Stimulated activated CD4-positive, alpha-beta T cell treated with anti-CD3 and anti-CD28 coated beads, Interleukin-12 subunit alpha, Interleukin-12 subunit beta, amount 100 ng/mL, for 48 hours (primary cell): ENCODE data around the gene C2CD3.
"Not testable (repeated sequence)": the region's sequence is repeated elsewhere in the genome, so short reads cannot be mapped to it uniquely, and the experiment has no call there.

Experiments used
- DNase-seq, 3 donors: peaks; one replicate each; pipeline ENCODE4 v3.0.0-alpha.2; 2020; ENCODE audit warnings: low read depth in 2 of 3, low spot score in 1 of 3

The C2CD3 gene

DNA sequence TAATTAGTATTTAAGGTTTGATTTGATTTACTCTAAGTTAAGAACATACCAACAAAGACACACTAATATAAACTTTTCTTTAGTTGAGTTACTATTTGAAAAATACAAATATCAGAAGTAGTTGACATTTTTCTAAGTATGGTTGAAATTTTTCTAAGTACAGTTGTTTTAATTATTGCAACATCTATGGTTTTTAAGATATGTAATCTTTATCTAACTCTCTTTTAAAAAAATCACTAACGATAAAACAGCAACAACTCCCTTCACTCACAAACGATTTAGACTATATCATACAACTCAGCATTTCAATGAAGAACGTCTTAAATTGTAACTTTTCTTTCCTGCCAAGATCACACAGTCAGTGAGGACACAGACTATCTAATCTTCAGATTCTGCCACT is 2.0 kb downstream of the C2CD3 start:
- no peak for DNase-seq

DNA sequence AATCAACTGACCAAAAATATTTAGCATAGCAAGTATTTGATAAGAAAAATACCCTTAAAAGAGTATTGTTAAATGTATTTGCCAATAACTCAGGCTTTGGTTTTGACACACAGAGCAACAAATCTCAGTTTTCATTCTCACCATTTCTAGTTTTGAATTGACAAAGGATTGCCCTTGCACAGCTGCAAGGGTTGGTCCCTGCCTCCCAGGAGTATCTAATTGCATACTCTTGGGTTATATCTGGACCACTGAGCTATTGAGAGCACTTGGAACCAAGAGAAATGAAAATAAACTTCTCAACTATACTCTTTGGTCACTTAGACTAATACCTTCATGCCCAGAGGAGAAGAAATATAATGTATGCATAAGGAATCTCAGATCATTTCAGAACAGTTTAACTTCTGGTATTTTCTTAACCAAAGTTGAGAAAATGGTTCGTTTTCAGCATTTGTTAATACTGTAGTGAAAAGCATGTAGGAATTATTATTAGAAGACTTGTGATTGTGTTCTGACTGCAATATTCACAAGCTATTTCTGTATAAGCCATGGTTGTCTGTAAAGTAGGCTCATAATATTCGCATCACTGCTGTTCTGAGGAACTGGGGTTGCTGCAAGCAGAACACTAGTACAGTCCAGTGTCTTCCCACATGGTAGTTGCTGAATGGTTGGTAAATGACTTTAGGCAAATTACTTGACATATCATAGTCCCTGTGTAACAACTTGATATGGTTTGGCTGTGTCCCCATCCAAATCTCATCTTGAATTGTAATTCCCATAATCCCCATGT is 7.9 kb downstream of the C2CD3 start:
- no peak for DNase-seq

DNA sequence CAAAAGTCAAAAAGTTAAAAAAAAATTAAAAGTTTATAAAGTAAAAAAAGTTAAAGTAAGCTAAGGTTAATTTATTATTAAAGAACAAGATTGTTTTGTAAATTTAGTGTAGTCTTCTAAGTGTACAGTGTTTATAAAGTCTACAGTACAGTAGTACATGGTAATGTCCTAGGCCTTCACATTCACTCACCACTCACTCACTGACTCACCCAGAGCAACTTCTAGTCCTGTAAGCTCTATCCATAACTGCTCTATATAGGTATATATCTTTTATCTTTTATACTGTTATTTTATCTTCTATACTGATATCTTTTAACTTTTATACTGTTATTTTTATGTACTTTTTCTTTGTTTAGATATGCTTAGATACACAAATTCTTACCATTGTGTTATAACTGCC is 11.2 kb downstream of the C2CD3 start:
- no peak for DNase-seq

DNA sequence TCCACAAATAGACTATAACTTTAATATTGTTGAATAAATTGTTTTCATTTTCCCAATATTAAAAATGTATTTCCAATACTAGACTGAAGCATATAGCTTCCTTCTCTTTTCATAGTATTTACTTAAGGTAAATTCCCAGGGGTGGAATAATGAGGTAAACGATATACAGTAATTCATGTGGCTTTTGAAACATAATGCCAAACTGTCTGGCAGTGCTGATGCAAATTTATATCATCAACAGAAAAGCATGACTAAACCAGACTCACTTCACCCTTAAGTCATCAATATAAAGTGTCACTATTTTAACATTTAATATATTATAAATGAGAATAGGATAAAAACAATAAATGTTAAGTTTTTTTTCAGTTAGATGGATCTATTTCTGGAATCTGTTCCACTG is 13.6 kb downstream of the C2CD3 start:
- no peak for DNase-seq

DNA sequence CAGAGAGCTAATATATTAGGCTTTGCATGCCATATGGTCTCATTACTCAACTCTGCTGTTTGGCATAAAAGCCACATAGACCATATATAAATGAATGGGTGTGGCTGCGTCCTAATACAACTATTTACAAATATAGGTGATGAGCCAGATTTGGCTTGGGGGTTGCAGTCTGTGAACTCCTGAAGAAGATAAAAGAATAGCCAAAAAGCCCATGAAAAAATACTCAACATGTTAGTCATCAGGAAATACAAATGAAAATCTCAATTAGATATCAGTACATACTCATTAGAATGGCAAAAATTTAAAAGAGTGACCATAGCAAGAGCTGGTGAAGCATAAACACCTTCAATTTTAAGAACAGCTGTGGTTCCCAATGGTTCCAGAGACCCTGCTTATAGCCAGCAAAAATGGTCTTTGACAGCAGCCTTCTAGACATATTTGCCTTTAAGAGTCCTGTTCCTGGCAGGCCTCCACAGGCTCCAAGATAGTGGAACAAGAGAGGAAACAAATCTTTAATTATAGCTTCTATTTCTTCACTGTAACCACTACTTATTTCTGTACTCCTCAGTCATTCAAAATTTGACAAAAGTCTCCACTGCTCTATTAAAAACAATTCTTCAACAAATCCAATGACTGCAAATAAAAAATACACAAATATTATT is 16.1 kb downstream of the C2CD3 start:
- no peak for DNase-seq

DNA sequence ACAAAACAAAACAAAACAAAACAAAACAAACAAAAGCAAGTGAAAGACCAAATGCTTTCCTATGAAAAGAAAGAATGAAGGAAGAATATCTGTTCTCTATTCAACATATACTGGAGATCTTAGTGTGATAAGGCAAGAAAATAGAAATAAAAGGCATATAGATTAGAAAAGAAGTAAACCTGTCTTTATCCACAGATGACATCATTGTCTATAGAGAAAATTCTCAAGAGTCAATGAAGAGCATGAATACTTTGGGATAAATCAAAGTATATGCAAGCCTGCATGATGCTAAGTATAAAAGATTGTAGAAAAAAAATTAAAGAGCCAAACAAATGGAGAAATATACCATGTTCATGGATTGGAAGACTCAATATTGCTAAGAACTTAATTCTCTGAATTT is 17.6 kb downstream of the C2CD3 start:
- DNase-seq = no peak

DNA sequence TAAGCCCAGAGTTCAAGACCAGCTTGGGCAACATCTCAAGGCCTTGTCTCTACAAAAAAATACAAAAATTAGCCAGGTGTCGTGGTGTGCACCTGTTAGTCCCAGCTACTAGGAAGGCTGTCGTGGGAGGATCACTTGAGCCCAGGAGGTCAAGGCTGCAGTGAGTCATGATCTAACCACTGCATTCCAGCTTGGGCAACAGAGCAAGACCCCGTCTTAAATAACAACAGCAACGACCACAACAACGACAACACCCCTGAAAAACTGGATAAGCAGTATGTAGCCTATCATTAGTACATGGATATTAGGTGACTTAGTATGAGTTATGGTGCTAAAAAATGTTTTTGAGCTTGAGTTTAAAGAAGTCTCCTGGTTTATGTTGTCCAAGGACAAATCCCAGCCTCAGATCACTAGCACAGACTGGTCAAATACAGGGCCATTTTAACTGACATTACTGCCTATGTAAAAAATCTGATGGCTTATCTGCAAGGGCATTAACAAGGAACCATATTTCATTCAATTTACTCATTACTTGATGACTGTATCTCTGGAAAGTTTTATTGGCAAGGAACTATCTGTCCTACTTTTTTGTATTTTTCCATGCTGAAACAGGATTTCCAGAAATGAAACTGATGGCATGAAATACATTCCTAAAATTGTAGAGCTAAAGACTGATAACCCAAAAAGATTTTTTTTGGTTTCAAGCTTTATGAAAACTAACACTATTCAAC is 23.4 kb downstream of the C2CD3 start:
- no peak for DNase-seq

DNA sequence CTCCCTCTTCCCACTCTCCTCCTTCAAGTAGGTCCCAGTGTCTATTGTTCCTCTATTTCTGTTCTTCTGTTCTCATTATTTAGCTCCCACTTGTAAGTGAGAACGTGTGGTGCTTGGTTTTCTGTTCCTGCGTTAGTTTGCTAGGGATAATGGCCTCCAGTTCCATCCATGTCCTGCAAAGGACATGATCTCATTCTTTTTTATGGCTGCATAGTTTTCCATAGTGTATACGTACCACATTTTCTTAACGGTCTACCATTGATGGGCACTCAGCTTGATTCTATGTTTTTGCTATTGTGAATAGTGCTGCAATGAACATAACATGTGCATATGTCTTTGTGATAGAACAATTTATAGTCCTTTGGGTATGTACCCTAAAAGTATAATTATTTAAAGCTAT is 26.2 kb downstream of the C2CD3 start:
- DNase-seq = no peak

DNA sequence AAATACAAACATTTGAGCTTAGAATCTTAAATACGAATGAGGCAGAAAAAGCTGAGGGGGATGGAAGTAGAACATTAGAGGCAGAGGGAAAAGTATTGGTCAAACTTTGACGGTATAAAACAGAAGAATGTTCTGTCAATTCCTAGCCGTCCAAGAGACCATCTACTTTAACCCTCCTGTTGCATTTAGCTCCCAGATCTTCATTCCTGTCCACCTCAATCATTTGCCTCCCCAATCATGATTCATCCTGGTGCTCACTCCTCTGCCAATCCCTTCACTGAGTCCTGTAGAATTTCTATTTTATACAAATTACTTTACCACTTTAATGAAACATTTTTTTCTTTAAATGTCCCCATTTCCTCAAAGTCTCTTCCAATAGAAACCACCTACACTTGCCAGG is 28.2 kb downstream of the C2CD3 start:
- DNase-seq = no peak

DNA sequence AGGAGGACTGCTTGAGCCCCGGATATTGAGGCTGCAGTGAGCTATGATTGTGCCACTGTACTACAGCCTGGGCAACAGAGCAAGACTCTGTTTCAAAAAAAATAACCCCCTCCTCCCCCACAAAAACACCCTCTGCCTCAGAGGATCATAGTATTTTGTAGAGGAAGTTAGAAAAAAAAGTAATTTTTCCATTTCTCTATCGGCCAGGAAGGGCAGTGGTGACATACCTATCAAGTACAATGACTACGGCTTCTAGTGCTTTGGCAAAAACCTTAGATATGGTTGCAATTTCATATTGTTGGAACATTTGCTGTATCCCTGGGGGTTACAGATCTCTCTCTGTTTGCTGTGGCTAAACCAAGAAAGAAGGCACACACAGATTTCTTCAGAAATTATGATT is 28.9 kb downstream of the C2CD3 start:
- no peak for DNase-seq

DNA sequence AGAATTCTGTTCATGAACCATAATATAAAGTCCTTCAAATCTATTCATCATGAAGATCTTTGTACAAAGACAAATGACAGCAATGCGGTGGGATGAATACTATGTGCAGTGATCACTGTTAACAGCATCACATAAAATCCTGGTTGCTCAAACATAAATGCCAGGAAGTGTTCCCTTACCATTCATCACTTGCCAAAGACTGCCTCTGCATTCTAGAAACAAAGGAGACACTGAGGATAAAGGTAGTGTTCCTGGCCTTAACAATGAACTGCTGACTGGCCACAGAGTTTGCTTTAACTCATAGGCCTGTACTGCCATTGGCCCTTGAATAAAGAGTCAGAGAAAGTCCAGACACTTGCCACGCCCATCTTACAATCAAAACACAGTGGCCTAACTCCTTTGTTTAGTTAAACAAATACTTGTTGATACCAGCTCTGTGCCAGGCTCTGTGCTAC is 29.5 kb downstream of the C2CD3 start:
- no peak for DNase-seq

DNA sequence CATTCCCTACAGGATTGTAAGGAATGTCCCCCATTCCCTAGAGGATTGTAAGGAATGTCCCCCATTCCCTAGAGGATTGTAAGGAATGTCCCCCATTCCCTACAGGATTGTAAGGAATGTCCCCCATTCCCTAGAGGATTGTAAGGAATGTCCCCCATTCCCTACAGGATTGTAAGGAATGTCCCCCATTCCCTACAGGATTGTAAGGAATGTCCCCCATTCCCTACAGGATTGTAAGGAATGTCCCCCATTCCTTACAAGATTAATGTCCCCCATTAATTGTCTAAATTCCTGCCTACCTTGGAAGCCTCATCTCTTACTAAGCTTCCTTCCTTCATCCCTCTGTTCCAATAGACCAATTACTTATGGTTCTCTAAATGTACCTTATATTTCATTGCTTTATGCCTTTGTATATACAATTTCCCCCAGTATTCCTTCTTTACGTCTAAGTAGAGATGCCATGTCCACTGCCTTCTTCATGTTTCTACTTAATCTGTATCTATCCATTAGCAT is 30.8 kb downstream of the C2CD3 start:
- not testable (repeated sequence) for DNase-seq

DNA sequence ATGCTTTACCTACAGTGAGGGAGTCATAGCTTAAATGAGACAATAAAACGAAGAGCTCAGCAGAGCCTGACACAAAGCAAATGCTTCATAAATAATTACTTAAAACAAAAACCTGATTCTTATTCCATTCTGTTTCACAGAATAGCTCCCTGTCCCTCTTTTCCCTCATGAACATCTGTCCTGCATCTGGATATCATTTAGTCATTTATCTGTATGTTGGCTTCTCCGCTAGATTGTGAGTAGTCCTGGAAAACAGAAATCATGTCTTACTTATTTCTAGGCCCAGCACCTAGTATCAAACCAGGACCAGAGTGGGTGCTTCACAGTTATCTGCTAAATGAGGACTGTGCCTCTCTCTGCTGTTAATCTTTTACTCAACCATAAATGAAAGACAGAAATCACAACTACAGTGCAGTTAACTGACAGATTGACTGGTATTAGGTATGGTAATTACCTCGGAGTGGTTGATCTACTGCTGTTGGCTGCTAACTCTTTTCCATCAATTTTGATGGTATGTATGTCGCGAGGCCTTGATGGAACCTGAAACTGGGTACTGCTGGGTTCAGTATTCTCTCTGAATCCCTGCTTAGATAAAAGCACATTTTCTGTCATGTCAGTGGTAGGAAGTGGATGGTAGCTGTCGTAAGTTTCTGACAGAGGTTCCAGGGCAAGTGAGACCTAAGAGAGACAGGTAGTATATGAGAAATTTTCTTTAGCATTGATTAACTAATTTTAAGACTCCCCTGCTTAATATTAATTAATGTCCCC is 31.5 kb downstream of the C2CD3 start:
- no peak for DNase-seq

DNA sequence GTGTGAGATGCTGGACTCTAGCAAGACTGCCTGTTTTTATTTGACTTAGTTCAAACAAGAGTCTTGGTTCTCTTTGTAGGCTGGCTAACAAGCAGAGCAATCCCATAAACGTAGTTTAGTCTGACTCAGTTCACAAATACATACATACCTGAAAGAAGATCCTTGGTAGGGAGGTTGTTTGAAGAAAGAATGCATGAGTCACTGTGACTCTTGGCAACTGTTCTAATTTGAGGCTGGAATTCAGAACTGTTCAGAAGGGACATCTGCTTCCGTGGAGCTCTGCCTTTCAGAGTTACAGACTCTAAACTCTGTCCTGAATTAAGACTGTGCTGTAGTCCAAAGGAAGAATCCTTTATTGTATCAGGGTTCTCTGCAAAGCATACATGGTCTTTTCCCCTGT is 32.2 kb downstream of the C2CD3 start:
- DNase-seq = no peak

DNA sequence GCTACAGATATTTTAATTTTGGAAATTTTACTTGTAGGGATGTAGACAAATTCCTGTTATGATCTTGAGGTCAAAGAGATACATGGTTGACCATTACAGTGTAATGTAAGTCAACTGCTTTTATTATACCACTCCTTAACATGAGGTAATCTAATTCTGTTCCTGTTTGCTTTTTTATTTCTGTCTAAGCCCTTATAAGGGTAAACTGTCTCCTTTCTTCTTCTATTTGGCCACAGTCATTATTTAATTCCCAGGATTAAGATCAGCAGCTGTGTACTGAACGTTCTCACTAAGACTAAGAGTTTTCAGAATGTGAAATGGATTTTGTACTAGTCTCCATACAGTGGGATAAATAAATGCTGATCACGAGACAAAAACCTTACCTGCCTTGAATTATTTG is 32.8 kb downstream of the C2CD3 start:
- DNase-seq = no peak

DNA sequence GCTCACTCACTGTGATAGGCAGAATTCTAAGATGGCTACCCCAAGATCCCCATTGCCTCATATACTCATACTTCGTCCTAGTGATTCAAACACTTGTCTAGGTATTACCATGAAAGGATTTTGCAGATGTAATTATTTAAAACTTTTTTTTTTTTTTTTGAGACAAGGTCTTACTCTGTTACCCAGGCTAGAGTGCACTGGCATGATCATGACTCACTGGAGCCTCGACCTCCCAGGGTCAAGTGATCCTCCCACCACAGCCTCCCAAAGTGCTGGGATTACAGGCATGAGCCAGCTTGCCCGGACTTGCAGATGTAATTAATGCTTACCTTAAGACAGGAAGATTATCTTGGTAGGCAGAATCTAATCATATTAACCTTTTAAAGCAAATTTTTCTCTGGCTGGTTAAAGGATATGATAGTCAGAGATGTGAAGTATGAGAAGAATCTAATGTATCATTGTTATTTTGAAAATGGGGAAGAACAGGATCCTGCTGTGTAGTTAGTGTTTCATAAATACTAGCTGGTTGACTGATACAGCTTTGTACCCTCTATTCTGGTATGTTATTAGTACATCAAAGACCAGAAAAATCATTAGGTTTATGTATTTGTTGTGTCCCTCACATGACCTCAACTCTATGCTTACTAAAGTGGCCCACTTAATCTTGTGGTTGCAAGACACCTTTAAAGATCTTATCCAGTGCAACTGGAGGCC is 35.5 kb downstream of the C2CD3 start:
- DNase-seq = no peak

DNA sequence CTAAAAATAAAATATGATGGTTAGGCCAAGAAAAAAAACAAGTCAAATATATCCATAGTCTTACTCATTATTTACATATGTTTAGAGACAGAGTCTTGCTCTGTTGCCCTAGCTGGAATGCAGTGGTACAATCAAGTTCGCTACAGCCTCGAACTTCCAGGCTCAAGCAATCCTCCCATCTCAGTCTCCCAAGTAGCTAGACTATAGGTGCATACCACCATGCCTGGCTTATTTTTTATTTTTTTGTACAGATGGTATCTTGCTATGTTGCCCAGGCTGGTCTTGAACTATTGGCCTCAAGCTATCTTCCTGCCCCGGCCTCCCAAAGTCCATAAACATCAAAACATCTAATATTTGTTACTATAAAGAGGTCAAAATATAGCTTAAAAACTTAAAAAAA is 36.1 kb downstream of the C2CD3 start:
- no peak for DNase-seq

DNA sequence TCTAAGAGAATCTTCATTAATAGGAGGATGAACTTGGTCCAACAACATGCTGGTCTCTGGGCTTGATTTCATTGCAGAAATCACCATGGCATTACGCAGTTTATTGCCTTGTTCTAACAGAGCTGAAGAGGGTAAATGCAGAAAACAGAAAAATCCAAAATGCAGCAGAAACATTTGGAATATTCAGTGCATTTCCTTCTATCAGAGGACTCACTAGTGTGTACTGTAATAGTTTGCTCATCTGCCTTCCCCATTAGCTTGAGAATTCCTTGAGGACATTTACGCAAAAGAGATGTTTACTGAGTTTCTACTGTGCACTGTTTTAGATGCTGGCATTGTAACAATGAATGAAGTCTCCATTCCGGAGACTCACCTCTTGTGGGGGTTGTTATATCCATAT is 37.4 kb downstream of the C2CD3 start:
- no peak for DNase-seq

DNA sequence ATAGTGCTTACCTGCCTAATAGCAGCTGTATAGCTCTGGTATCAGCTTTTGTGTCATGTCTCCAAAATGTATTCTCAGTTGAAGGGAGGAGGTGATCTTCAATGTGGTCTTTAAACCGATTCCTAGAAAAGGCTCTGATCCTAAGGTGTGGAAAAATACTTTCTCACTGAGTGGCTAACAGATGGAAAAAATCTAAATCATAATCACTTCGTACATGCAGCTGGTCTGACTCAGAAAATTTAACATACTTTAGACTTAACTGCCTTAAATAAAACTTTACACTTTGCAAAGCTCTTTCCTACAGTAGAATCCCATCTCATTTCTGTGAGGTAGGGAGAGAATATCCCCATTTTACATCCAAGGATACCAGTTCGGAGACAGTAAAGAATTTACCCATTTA is 38.0 kb downstream of the C2CD3 start:
- DNase-seq = no peak

DNA sequence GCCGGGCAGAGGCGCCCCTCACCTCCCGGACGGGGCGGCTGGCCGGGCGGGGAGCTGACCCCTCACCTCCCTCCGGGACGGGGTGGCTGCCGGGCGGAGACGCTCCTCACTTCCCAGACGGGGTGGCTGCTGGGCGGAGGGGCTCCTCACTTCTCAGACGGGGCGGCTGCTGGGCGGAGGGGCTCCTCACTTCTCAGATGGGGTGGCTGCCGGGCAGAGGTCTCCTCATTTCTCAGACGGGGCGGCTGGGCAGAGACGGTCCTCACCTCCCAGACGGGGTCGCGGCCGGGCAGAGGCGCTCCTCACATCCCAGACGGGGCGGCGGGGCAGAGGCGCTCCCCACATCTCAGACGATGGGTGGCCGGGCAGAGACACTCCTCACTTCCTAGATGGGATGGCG is 41.7 kb downstream of the C2CD3 start:
- not testable (repeated sequence) for DNase-seq

DNA sequence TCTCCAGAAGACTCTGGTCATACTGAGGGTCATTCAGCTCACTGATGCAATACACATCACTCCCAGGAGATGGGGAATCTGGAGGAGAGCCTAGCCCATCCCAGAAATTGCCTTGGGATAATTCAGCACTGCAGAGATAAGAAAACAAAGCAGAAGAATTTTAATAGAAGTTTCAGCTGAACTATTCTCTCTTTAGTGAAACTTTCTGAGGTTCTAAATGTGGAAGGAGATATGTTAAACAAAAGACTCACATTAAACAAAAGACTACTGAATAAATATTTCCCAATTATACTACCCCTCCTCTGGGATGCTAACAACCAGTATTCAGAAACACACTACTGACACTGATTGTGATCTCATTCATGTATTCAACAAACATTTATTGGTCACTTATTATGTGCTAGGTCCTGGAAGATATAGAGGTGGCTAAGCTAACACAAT is 47.8 kb downstream of the C2CD3 start:
- DNase-seq = no peak
